HFF-Myc (cell line): ENCODE measurements around the gene ABCG8.
"Not testable (repeated sequence)": the region's sequence is repeated elsewhere in the genome, so short reads cannot be mapped to it uniquely, and the experiment has no call there.

Experiments
- DNase-seq: peaks from one replicate; pipeline ENCODE4 v3.0.0-alpha.2; 2011; ENCODE audit warnings: low read depth; ENCODE audit errors: extremely low read depth
- H3K4me3 ChIP-seq: replicated peaks from 2 replicates; pipeline ENCODE4 v1.5.1; 2011; ENCODE audit warnings: low read depth, mild to moderate bottlenecking, control low read depth, low read length
- TF ChIP-seq, protein P1 (sequence below): IDR thresholded peaks from 2 replicates; pipeline ENCODE4 v1.5.1; 2012; ENCODE audit warnings: mild to moderate bottlenecking, low read depth, low read length, control low read depth; ENCODE audit errors: missing control alignments

ABCG8 gene

DNA sequence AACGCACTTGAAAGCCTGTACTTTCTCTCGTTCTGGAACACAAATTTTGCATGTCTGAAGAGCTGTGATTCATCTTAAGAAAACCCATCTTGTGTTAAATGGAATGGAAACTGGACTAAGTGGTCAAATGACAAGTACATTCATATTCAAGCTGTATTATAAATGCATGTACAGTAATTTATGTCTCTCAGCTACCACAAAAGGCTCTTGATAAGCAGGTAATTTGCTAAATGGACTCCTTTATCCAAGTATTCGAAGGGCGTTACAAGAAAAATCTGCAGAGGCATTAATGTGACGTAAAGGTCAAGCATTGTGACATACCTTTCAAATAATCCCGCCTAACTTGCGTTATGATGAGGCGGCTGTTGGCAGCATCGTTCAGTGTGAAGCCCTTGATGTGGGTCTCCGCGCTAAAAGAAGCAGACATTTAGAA, 66.6 kb downstream of the ABCG8 start:
- TF ChIP-seq, protein P1, sequence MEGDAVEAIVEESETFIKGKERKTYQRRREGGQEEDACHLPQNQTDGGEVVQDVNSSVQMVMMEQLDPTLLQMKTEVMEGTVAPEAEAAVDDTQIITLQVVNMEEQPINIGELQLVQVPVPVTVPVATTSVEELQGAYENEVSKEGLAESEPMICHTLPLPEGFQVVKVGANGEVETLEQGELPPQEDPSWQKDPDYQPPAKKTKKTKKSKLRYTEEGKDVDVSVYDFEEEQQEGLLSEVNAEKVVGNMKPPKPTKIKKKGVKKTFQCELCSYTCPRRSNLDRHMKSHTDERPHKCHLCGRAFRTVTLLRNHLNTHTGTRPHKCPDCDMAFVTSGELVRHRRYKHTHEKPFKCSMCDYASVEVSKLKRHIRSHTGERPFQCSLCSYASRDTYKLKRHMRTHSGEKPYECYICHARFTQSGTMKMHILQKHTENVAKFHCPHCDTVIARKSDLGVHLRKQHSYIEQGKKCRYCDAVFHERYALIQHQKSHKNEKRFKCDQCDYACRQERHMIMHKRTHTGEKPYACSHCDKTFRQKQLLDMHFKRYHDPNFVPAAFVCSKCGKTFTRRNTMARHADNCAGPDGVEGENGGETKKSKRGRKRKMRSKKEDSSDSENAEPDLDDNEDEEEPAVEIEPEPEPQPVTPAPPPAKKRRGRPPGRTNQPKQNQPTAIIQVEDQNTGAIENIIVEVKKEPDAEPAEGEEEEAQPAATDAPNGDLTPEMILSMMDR, result no peak
- H3K4me3 ChIP-seq, result no peak overlapping the region
- no peak for DNase-seq

DNA sequence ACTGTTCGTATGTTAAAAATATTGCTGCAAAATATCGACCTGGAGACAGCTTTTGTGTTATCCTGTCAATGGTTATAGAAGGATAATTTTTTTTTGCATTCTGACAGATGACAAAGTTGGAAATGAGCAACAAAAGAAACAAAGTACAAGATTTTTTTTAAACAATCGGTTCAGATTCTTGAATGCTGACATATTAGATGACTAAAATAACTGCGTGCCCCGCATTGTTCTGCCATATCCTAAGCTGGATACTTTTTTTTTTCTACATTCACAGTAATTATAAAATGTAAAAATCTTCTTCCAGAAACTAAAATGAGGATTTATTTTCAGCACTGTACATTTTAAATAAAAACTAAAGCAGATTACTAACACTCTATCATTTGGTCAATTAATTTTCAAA, 67.1 kb downstream of the ABCG8 start:
- H3K4me3 ChIP-seq, result no peak overlapping the region
- DNase-seq, result no peak
- TF ChIP-seq, protein P1, result no peak

DNA sequence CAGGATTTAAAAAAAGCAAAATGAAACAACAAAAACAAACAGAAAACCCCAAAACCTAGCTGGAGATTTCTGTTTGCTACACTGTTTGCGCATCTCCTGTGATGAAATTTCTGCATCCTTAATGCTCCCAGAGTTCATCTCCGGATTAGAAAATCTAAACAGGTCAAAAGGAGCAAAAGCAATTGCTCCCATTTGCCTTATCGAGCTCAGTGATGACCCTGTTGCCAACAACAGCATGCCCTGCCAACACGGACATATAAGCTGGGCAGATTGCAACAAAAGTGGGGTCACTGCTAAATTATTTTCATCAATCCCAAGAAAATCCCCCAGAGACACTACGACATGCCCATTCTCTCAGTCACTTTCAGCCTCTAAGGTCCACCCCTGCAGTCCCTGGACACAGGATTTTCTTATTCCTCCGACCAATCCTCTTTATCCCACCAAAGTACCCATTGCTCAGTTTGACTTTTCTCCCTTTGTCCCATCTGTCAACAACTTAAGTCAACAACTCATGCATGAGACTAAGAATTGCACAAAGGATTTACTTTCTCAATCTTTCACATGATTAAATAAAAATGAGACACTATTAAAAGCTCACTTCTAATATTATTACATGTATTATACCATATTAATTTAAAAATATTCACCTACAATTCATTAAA, 67.8 kb downstream of the ABCG8 start:
- no peak for DNase-seq
- TF ChIP-seq, protein P1, result no peak
- no peak overlapping the region for H3K4me3 ChIP-seq

- DNase-seq, H3K4me3 ChIP-seq: not testable (repeated sequence)
Observed at GRCh38 chr2:43911136-43911790, 72.5 kb downstream of the ABCG8 start.

- no peak for DNase-seq
- TF ChIP-seq, protein P1, result no peak
- no peak overlapping the region for H3K4me3 ChIP-seq
Observed at GRCh38 chr2:43924463-43924862, 85.7 kb downstream of the ABCG8 start.

DNA sequence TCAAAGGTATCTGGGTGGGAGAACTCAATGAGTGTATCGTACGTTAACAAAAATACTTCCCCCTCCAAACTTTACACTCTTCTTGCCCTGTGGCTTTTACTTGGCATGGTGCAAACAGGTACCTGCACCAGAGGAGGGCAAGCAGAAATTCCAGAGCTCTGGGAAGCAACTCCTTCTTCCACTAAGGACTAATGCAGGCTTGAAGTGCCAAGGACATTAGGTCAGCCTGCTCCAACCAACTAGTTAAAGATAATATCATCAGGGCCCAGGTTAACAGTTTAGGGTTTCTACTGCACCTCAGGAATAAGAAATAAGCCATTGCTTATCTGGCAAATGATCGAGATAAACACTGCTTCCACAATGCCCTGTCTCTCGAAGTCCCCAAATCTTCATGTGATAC, 86.7 kb downstream of the ABCG8 start:
- H3K4me3 ChIP-seq, result no peak overlapping the region
- TF ChIP-seq, protein P1, result no peak

GRCh38 chr2:43927442-43927841, 88.7 kb downstream of the ABCG8 start:
- TF ChIP-seq, protein P1, result no peak
- H3K4me3 ChIP-seq, result no peak overlapping the region
- DNase-seq, result no peak

More for the DNA sequence above, 86.7 kb downstream of the ABCG8 start:
- no peak for DNase-seq
